Neuron (in vitro differentiated cells): ENCODE data around the gene CDH5.

Experiments used
- H2AFZ ChIP-seq: one replicate; pipeline ENCODE4 v1.6.1; 2013; ENCODE audit warnings: low read depth, mild to moderate bottlenecking, inconsistent platforms, low read length, moderate library complexity
- H3K27me3 ChIP-seq: one replicate; pipeline ENCODE4 v1.6.1; 2013; ENCODE audit warnings: low read length; ENCODE audit not compliant: insufficient read depth
- H3K36me3 ChIP-seq: one replicate; pipeline ENCODE4 v1.6.1; 2013; ENCODE audit warnings: low read length; ENCODE audit not compliant: insufficient read depth
- H3K4me1 ChIP-seq: one replicate; pipeline ENCODE4 v1.6.1; 2013; ENCODE audit warnings: low read length; ENCODE audit not compliant: insufficient read depth
- H3K4me3 ChIP-seq: 2 replicates; pipeline ENCODE4 v1.5.1; 2013; ENCODE audit warnings: mild to moderate bottlenecking, low read length, moderate library complexity
- H3K9me3 ChIP-seq: one replicate; pipeline ENCODE4 v1.6.1; 2013; ENCODE audit warnings: low read length

CDH5 gene

DNA sequence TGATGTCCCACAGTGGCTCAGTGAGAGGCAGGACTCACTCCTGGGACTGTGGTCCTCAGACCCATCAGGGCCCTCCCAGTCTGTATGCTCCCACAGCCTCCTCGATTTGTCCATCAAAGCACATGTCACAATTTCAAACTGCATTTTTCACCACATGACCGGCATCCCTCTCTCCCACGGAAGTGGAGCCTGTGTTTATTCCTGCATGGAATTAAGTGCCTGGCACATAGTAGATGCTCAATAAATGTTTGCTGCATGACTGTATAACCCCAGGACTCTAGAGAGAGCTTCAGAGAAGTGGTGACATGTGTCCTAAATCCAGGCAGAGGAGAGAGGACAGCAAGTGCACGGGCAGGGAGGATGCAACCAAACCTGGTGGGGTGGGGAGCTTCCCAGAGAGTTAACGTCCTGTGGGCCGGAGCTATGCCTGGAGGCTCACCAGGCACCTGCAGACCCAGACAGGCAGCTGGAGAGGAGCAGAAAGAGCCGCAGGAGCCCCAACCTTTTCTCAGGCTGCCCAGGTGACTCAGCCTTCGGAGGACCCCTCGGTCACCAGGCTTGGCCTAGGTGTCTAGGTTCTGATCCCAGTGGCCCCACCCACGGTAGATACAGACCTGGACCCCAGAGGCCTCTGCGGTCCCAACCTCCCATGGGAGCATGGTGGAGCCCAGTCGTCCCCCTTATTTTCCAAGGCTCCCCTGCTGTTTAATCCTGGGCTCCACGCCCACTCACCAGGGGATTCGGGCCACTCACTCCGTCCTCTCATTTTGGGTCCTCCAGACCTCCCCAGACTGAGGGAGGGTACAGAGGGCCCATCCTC, 5.8 kb downstream of the CDH5 start:
- Histone ChIP-seq H2AFZ (no peak overlapping the region), H3K9me3 (no peaks in the 10 kb centered on the region), H3K4me1 (peaks cover 13% of the 10 kb centered on the region), H3K36me3 (no peaks in the 10 kb centered on the region), H3K4me3 (no peak overlapping the region), H3K27me3 (no peaks in the 10 kb centered on the region)

DNA sequence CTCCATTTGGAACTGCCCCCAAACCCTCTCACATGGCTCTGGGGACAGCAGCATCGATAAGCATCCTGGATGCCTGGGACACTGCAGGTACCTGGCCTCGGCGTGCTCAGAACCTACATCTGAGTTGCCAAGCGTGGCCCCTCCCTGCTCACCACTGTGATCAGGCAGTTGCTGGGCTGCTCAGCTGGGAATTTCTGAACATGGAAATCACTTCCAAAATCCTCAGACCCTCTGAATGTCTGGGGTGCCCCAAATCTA, 6.3 kb downstream of the CDH5 start:
- Histone ChIP-seq H3K4me1 (peaks cover 13% of the 10 kb centered on the region), H2AFZ (no peak overlapping the region), H3K36me3 (no peaks in the 10 kb centered on the region), H3K9me3 (no peaks in the 10 kb centered on the region), H3K4me3 (no peak overlapping the region), H3K27me3 (no peaks in the 10 kb centered on the region)

DNA sequence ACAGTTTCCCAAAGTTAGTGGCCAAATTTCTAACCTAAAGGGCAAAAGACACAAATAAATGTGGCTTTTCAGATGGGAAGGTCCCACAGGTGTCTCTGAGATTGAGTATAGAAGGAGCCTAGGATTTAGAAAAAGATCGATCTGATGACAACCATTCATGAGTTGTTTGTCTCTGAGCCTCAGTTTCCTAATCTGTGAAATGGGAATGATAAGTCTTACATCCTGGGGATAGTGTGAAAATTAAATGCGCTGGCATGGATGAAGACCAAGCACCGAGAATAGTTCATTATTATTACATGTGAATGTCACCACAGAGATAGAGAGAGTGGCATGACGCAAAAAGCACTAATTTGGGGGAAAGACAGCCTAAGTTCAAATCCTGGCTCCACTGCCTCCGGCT, 7.2 kb downstream of the CDH5 start:
- H2AFZ ChIP-seq, result no peak overlapping the region
- H3K27me3 ChIP-seq, result no peaks in the 10 kb centered on the region
- no peaks in the 10 kb centered on the region for H3K9me3 ChIP-seq
- H3K4me1 ChIP-seq, result peaks cover 8% of the 10 kb centered on the region
- H3K36me3 ChIP-seq, result no peaks in the 10 kb centered on the region
- H3K4me3 ChIP-seq, result no peak overlapping the region

DNA sequence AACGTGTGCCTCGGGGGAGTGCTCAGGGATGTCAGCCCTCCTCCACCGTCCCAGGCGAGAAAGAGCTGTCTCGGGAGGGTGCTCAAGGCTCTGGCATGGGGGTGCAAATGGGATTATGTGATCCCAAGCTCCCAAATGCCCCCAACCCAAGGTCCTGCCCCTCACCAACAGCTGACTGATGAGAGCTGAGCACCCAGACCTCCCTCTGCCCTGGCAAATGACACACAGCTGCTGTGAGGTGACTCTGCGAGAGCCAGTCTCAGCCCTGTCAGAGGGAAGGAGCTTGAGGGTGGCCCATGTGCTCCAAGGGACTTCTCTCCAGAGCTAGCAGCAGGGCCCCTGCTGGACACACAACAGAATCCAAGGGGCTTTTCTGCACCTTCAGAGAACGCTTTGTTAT, 7.7 kb downstream of the CDH5 start:
- Histone ChIP-seq H2AFZ (no peak overlapping the region), H3K27me3 (no peaks in the 10 kb centered on the region), H3K4me1 (peaks cover 8% of the 10 kb centered on the region), H3K9me3 (no peaks in the 10 kb centered on the region), H3K36me3 (no peaks in the 10 kb centered on the region), H3K4me3 (no peak overlapping the region)

DNA sequence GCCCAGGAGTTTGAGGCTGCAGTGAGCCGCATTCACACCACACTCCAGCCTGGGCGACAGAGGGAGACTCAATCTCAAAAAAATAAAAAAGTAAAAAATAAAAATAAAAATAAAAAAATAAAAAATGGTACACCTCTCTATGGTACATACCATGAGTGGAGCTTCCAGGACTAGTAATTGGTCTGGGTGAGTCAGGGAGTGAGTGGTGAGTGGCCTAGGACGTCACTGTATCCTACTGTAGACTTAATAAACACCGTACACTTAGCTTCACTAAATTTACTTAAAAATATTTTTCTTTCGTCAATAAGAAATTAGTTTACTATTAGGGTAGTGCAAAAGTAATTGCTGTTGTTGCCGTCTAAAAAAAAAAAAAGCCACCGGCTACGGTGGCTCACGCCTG, 9.0 kb downstream of the CDH5 start:
- Histone ChIP-seq H3K27me3 (no peaks in the 10 kb centered on the region), H3K4me3 (no peak overlapping the region), H3K4me1 (peaks cover 8% of the 10 kb centered on the region), H3K36me3 (no peaks in the 10 kb centered on the region), H3K9me3 (no peaks in the 10 kb centered on the region), H2AFZ (no peak overlapping the region)

DNA sequence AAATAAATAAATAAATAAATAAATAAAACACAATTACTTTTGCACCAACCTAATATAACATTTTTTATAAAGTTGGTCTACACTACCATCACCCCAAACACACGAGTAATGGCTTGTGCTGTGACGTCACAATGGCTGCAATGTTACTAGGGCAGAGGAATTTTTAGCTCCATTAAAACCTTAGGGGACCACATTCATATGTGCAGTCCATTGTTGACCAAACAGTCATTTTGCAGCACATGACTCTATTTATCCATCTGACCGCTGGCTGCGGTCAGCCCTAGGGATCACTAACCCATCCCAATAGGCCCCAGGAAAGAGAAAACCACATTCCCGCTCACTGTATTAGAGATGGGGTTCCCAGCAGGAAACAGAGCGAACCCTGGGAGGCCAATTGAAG, 9.6 kb downstream of the CDH5 start:
- peaks cover 8% of the 10 kb centered on the region for H3K4me1 ChIP-seq
- no peak overlapping the region for H3K4me3 ChIP-seq
- H2AFZ ChIP-seq, result no peak overlapping the region
- no peaks in the 10 kb centered on the region for H3K27me3 ChIP-seq
- H3K9me3 ChIP-seq, result no peaks in the 10 kb centered on the region
- no peaks in the 10 kb centered on the region for H3K36me3 ChIP-seq

DNA sequence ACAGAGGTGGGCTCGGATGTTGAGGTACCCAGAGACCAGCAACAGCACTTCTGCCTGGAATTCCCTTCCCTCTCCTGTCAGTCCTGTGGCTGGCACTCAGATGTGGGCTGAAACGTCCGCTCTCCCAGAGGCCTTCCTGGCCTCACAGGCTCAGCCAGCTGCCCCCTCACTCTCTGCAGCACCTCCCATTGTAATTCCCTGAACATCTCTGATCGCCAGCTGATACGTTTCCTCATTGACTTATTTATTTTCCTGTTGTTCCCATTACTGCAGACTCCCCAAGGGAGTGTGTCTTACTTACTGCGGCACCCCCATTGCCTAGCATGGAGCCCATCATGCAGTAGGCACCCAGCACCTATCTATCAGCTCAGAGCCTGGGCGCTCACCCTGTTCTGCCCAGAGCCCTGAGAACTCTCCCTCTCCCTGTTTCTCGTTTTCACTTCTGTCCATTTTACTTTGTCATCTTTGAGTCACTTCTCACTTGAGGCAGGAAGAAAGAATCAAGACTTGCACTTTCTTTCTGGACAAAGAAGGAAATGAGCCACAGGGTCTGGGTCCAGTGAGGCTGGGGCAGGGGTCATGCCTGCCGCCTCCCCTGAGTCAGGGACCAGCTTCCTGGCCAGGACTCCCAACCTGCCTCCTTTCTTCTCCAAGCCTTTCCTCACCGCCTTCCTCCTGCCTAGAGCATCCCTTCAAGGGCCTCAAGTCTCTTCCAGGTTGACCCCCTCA, 10.2 kb downstream of the CDH5 start:
- no peak overlapping the region for H3K4me3 ChIP-seq
- no peaks in the 10 kb centered on the region for H3K27me3 ChIP-seq
- H3K4me1 ChIP-seq, result peaks cover 8% of the 10 kb centered on the region
- H3K36me3 ChIP-seq, result no peaks in the 10 kb centered on the region
- no peaks in the 10 kb centered on the region for H3K9me3 ChIP-seq
- no peak overlapping the region for H2AFZ ChIP-seq

DNA sequence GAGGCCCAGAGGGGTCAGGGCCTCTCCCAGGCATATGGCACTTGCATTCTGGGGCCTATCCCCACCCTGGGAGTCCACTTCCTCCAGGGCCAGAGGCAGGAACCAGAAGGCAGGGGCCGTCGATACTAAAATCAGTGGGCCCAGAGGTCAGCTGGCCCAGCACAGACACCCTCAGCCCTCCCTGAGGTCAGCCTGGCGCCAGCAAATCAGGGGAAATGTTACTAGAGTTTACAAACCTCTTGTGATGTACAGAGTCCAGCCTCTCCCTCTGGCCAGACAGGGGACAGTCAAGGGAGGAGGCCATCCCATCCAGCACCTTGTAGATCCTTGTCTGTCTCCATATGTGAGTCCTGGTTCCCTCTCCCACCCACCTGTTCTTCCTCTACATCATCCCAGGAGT, 10.8 kb downstream of the CDH5 start:
- no peaks in the 10 kb centered on the region for H3K9me3 ChIP-seq
- no peak overlapping the region for H3K4me3 ChIP-seq
- H3K4me1 ChIP-seq, result peaks cover 8% of the 10 kb centered on the region
- no peak overlapping the region for H2AFZ ChIP-seq
- H3K27me3 ChIP-seq, result no peaks in the 10 kb centered on the region
- no peaks in the 10 kb centered on the region for H3K36me3 ChIP-seq

DNA sequence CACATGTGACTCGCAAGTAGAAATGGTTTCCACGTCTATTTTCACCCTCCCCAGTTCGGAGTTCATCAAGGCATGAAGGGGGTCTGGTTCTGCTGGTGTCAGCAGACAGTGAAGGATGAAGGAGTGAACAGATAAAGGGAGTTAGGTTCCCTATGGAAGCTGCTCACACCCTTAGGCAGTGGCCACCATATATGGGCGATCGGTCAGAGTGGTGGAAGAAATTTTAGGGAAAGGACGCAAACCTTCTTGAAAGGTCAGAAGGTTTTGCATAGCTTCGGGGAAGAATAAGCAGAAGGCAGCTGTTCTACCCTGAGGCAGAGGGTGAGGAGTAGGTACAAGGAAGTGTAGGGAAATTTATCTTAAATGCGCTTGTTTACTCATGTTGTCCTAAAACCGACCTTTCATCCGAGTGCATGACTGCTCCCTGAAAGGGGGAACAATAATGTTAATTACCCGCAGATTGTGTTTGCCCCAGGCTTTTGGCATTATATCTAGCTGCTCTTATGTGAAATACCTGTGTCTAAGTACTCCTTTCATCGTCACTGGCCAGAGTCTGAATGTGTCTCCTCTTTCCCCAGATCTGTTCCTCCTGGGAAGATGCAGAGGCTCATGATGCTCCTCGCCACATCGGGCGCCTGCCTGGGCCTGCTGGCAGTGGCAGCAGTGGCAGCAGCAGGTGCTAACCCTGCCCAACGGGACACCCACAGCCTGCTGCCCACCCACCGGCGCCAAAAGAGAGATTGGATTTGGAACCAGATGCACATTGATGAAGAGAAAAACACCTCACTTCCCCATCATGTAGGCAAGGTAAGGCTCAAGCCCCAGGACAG, 12.5 kb downstream of the CDH5 start:
- no peak overlapping the region for H3K4me3 ChIP-seq
- H3K9me3 ChIP-seq, result no peaks in the 10 kb centered on the region
- peaks cover 8% of the 10 kb centered on the region for H3K4me1 ChIP-seq
- no peaks in the 10 kb centered on the region for H3K36me3 ChIP-seq
- no peak overlapping the region for H2AFZ ChIP-seq
- no peaks in the 10 kb centered on the region for H3K27me3 ChIP-seq

DNA sequence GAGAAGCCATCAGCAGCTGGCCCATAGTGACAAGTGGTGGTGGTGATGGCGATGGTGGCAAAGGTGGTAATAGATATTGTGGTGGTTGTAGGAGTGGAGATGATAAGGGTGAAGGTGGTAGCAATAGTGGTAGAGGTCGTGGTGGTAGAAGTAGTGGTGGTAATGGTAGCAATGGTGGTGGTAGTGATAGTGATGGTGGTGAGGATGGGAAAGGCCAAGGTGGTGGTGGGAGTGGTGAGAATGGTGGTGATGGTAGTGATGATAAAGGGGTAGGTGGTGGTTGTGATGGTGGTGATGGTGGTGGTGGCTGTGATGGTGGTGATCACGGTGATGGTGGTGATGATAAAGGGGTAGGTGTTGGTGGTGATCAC, 13.1 kb downstream of the CDH5 start:
- H3K4me3 ChIP-seq, result no peak overlapping the region
- H2AFZ ChIP-seq, result no peak overlapping the region
- H3K9me3 ChIP-seq, result no peaks in the 10 kb centered on the region
- no peaks in the 10 kb centered on the region for H3K27me3 ChIP-seq
- H3K4me1 ChIP-seq, result peaks cover 8% of the 10 kb centered on the region
- H3K36me3 ChIP-seq, result no peaks in the 10 kb centered on the region

DNA sequence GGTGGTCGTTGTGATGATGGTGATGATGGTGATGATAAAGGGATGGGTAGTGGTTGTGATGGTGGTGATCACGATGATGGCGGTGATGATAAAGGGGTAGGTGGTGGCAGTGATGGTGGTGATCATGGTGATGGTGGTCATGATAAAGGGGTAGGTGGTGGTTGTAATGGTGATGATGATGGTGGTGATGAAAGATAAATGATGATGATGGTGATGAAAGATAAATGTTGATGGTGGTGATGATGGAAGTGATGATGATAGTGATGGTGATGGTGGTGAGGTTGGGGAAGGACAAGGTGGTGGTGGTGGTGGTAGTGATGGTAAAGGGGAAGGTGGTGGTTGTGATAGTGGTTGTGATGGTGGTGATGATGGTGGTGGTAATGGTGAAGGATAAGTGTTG, 13.9 kb downstream of the CDH5 start:
- no peaks in the 10 kb centered on the region for H3K9me3 ChIP-seq
- H3K27me3 ChIP-seq, result no peaks in the 10 kb centered on the region
- H3K4me3 ChIP-seq, result no peak overlapping the region
- H3K36me3 ChIP-seq, result no peaks in the 10 kb centered on the region
- H3K4me1 ChIP-seq, result peaks cover 8% of the 10 kb centered on the region
- no peak overlapping the region for H2AFZ ChIP-seq

DNA sequence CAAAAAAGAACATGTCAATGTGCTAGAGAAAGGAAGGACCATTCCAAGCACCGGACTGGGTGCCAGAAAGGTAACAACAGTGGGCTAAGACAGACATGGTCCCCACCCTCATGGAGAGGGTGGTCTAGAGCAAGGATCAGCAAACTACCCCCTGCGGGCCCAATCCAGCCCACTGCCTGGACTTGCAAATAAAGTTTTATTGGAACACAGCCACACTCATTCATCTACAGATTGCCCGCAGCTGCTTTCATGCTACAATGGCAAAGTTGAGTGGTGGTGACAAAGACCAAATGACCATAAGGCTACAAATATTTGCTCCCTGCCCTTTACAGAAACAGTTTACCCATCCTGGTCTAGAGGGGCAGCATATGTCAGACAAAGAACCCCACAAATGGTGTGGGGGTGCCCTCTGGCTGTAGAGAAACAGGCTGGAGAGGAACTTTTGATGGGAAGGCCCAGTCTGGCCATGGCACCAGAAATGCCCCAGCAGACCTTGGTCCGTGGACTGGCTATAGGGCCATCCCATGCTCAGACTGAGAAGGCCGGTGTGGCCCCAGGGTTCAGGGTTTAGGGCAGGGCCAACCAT, 15.2 kb downstream of the CDH5 start:
- H2AFZ ChIP-seq, result no peak overlapping the region
- H3K27me3 ChIP-seq, result no peaks in the 10 kb centered on the region

More for the DNA sequence above, 15.2 kb downstream of the CDH5 start:
- H3K4me1 ChIP-seq, result peaks cover 1% of the 10 kb centered on the region
- no peaks in the 10 kb centered on the region for H3K9me3 ChIP-seq
- no peak overlapping the region for H3K4me3 ChIP-seq
- no peaks in the 10 kb centered on the region for H3K36me3 ChIP-seq
